Liver (tissue), 3 donors: ENCODE results near the gene DAB1.

Experiments used
- CTCF ChIP-seq: fragments of 150-350 bp; IDR thresholded peaks from 2 replicates; pipeline ENCODE4 v1.5.1; 2017; ENCODE audit warnings: improper control_type of control experiment, low read depth, low read length; ENCODE audit not compliant: missing input control
- GABPA ChIP-seq, 2 donors: IDR thresholded peaks in 1 of 2; conservative IDR thresholded peaks in 1 of 2; 2 replicates each; pipeline ENCODE4 v1.6.1; 2016; ENCODE audit warnings: antibody characterized with exemption in 2 of 2, mild to moderate bottlenecking in 1 of 2, moderate library complexity in 1 of 2
- MAX ChIP-seq: IDR thresholded peaks from 2 replicates; pipeline ENCODE4 v1.6.1; 2016; ENCODE audit warnings: antibody characterized with exemption
- RAD21 ChIP-seq, 2 donors: IDR thresholded peaks; 2 replicates each; pipeline ENCODE4 v1.6.1; 2016; ENCODE audit warnings: antibody characterized with exemption in 2 of 2, mild to moderate bottlenecking in 2 of 2
- REST ChIP-seq: IDR thresholded peaks from 2 replicates; pipeline ENCODE4 v1.6.1; 2016; ENCODE audit warnings: antibody characterized with exemption, mild to moderate bottlenecking
- RXRA ChIP-seq, 2 donors: IDR thresholded peaks; 2 replicates each; pipeline ENCODE4 v1.6.1; 2017 to 2018; ENCODE audit warnings: antibody characterized with exemption in 2 of 2, mild to moderate bottlenecking in 1 of 2
- TAF1 ChIP-seq: conservative IDR thresholded peaks from 2 replicates; pipeline ENCODE4 v1.6.1; 2016; ENCODE audit warnings: antibody characterized with exemption, mild to moderate bottlenecking
- donor health status: healthy.
- donor health status: healthy.

GRCh38 chr1:57091642-57092041, 332.2 kb downstream of the DAB1 start:
- no peak for TF ChIP-seq RXRA (IDR thresholded peaks at IDR 0.05)
- no peak for TF ChIP-seq GABPA (IDR thresholded peaks at IDR 0.05 in 1 of 2, conservative IDR thresholded peaks at IDR 0.05 in 1 of 2)
- TF ChIP-seq TAF1 = no peak
- no peak for TF ChIP-seq CTCF
- TF ChIP-seq REST = no peak
- TF ChIP-seq RAD21 (IDR thresholded peaks at IDR 0.05) = no peak
- no peak for TF ChIP-seq MAX
